Hematopoietic multipotent progenitor cell treated with erythropoietin and hydrocortisone succinate and interleukin-3 and kit ligand, for 17 days (in vitro differentiated cells): ENCODE results near the gene KTN1.

Experiments used
- DNase-seq: peaks from one replicate; pipeline ENCODE4 v3.0.0-alpha.2; 2015; ENCODE audit warnings: low spot score

Gene KTN1

DNA sequence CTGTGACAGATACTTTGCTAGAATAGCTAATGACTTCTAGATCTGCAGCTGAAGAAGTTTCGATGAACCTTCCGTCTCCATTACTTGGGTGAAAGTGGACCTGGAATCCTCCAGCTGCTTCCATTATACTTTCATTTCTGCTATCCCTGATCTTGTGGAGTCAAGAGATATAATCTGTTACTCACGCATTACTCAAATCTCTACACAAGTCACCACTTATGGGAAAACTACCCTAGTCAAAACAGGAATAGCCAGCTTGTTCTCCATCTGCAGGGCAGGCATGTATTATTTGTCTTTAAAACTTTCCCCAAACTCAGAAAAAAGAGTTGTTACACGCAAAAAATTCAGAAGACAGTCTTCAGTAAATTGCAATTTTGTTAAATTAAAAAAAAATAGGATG, 2.8 kb upstream of the KTN1 start:
- no peak for DNase-seq

DNA sequence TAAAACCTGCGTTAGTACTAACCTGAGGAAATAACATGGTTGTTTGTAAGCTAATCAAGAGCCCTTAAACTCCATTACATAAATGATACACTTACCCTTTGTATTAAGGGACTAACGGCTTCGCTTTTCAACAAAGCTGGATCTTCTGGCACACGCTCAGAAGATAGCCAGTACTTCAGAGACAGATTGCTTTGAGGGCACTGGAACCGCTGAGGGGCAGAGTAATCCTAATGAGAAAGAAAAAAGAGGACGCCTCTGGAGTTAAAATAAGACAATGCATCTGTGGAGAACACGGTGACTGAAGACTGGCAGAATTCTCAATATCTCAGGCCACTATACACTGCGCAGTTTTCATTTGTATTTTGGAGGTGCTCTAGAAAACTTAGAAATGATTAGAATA, 1.5 kb upstream of the KTN1 start:
- DNase-seq: no peak

DNA sequence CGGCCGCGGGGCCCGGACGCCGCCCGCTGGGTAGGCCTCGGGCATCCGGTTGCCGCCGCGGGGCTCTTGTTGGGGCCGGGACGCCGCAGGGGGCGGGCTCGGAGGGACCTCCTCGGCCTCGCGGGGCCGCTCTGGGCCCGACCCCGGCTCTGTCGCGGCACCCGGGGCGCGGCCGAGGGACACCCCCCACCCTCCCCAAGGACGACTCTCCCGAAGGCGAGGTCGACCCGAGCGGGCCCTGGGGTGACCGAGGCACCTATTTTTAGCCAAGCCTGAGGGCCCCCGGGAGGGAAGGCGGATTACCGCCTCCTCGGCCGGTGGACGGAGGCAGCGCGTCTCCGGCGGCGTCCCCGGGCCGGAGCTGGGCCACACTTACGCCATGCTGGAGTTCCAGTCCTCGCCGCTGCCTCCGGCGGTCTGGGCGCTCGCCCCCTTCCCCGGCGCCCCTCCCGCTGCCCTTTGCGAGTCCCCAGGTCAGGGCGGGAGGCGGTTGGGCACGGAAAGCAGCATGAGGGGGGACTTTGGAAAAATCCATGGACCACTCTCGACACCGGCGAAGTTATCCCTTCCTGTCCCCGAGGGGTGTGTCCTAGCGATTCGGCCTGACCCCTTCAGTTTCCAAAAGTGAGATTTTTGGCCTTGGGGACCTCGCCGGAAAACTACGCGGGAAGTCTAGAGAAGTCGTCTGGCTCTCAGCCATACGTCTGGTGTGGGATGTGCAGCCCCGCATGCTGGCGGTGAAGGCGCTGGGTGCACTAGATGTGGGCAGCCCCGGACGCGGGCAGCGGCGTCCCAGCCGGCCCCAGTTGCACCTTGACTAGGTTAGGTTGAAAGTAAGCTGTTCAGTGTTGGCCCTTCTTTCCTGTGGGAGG, 699 bp downstream of the KTN1 start:
- peak; percentile 46 for DNase-seq

DNA sequence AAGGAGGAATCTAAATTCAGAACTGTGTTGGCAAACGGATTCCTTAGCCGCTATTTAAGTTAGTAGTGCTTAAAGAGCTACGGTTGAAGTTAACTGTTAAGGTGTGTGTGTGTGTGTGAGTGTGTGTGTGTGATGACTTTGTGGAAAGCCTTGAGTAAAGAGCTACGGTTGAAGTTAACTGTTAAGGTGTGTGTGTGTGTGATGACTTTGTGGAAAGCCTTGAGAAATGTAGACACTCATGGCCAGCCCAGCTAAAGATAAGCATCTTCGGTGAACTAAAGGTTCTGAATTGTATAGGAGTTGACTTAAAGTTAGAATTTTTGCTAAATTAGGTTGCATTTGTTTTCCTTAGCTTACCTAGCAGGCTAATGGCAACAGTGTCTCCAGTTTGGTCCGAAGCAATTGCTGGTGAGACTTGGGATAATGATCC, 1.4 kb downstream of the KTN1 start:
- peak; percentile 32 for DNase-seq

DNA sequence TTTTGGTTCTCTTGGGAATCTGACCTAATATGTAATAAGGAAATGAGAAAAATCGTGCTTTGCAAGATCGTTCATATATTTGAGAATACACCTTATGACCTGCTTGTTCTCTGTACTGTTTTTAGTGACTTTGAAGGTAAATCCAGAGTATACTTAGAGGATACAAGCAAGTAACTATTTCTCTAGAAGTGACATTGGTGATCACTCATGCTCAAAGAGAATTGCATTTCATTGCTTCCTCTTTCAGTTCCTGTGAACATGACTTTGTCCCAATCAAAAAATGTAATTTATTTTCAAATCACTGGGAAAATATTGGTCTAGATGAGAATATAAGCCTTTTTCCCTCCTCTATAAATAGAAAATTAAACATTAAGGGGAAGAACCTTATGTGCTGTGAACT, 2.7 kb downstream of the KTN1 start:
- DNase-seq: no peak

DNA sequence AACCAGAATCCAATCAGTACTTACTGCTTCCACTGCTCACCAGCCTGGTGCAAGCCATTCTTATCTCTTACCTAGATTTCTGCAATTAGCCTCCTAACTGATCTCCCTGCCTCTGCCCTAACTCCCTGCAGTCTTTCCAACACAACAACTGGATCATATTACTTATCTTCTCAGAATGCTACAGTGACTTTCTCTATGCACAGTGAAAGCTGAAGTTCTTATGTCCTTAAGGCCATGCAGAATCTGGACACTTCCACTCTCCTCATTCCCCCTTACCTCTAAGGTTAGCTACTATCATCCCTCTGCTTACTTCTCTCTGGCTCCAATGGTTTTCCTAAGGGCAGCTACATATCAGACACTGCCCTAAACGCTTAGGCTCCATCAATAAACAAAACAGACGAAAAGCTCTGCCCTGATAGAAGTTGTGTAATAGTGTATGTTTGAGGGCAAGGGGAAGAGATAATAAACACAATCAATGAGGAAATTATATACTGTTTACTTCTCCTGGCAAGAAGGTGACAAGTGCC, 4.0 kb downstream of the KTN1 start:
- DNase-seq: no peak

DNA sequence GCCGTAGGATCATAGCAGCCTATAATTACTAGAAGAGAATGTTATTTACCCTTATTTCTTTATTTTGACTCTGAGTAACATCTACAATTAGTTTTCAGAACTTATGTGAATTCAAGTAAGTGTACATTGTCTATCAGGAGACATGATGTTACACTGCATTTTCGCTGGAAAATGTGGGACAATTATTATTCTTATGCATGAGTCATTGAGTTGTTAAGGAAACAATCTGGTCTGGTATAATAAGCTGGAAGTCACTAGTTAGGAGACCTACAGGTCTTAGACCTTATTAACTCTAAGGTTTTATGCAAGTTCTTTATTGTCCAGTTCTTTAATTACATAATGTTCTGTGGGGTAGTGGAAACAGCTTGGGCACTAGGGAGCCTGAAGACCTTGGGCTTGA, 5.8 kb downstream of the KTN1 start:
- no peak for DNase-seq

DNA sequence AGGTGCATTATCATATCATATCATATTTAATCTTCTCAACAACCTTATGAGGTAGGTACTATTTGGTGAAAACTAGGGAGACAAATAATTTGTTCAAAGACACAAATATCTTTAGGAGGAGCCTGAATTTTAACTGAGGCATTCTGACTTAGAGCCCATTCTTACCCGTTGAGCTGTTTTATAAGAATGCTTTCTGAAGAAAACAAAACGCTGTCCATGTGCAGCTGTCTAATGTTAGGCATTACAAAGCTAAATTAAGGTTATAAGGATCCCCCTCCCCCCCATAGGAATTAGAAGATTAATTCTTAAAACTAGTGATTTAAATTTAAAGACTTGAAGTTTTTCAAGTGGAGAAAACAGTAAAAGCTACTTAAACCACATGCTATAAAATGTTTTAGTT, 6.4 kb downstream of the KTN1 start:
- no peak for DNase-seq

DNA sequence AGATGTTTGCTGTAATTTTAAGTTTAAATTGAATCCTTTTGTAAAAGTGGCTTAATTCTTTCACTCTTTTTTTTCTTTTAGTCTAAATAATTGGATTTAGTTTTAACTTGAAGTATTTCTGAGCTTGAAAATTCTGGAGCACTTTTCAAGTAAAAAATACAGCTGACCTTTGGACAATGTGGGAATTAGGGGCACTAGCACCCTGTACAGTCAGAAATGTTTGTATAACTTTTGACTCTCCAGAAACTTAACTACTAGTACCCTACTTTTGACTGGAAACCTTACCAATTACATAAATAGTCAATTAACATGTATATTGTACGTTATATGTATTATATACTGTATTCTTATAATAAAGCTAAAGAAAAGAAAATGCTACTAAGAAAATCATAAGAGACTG, 7.8 kb downstream of the KTN1 start:
- no peak for DNase-seq

DNA sequence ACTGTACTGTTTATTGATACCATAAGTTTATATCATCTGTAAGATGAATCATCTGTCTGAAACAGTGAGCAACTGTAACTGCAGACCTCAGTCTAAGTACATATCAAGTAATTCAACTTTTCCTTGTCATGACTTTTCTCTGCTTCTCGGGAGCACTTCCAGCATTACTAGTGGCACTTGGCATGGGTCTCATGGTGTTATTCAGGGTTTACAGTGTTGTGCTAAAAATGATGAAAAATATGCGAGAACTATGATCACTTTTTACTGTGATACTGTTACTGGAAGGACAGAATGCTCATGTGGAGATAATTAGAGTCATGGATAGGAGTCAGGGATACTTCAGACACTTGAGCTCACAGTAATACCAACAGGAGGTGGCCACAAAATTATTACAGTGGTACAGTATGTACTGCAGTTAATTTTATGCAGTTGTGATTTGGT, 8.3 kb downstream of the KTN1 start:
- no peak for DNase-seq

DNA sequence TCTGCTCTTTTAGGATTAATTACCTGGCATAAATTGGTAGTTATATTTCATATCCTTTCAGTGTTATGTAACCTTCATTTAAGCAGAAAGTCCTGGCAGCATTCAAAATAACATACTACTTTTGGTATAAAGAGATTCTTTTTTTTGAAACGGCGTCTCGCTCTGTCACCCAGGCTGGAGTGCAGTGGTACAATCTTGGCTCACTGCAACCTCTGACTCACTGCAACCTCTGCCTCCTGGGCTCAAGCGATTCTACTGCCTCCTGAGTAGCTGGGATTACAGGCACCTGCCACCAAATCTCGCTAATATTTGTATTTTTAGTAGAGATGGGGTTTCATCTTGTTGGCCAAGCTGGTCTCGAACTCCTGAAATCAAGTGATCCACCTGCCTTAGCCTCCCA, 9.2 kb downstream of the KTN1 start:
- DNase-seq: no peak

DNA sequence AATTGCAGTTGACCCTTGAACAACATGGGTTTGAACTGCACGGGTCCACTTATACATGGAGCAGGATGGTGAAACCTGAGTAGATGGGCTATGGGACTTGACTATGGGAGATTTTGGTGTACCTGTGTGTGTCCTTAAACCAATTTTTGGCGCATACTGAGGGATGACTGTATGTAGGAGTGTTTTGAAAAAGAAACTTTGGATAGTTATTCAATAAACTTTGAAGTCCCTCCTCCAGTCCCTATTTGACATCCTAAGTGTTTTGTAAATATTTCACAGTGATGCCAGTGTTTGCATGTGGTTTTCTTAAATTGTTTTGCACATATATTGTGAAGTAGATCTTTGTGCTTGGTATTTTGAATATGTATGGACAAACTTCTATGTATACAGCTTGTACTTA, 12.4 kb downstream of the KTN1 start:
- DNase-seq: no peak

DNA sequence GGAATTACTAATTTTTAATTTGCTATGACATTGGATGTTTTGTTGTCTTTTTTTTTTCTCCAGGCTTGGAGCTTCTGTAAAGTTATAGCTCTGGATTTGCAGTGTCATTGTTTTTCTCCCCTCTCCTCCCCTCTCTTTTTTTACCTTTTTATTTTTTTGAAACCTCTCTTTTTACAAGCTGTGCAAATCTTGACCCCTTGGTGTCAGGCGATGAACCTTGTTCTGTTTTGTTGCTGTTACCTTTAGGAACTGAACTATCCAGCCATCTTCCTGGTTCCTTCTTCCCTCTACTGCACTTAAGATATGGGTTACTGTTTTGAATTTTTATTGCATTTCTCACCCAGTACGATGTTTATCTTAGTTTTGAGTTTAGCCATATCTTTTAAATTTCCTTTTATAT, 13.7 kb downstream of the KTN1 start:
- peak; percentile 42 for DNase-seq

DNA sequence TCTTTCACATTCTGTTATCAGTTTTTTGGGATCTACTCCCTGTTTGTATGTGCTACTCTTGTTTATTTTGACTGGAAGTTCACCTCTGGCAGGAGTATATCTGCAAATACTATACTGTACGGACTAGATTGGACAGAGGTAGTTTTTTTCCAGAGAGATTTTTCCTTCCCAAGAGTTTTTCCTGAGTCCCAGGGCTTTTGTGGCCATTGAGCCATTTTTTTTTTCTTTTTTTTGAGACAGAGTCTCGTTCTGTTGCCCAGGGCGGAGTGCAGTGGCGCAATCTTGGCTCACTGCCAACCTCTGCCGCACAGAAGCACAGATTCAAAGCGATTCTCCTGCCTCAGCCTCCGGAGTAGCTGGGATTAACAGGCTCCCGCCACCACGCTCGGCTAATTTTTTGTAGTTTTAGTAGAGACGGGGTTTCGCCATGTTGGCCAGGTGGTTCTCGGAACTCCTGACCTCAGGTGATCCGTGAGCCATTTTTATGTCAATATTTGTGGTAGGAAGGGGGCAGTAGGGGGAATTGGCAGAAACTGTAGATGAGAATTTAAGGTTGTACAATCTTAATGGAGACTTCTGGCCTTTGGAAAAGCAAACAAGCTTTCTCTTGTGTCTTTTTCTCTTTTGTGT, 19.4 kb downstream of the KTN1 start:
- no peak for DNase-seq

DNA sequence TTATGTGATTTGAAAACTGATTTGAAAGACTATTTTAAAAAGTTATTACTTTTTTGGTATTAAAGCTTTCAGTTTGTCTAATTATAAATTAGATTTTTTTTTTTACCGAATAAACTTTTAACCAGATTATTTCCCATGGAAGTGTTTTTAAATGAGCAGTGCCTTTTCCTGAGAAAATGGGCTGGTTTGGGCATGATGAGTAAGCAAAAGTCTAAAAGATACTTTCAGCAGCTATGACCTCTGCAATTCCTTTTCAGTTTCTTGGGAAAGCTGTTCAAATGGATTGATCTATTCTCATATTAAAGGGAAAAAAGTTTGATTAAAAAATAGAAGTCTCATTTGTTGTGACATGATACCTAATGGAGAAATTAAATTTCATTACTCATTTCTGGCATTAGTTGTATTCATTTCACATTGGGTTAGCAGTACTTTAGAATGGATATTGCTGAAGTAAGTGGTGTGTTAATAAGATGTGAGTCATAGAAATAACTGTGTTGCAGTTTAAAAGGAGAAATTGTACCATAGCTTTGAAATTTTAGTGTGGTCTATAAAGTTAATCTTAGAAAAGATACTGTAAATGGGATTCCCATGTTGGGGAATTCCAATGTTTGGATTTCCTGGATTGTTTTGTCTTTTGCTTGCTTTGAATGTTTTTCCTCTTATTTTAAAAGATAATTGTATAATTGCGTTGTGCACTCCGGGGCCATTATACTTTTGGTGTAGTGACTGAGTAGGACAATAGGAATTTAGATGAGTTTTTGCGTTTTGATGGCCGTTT, 21.0 kb downstream of the KTN1 start:
- DNase-seq: no peak

DNA sequence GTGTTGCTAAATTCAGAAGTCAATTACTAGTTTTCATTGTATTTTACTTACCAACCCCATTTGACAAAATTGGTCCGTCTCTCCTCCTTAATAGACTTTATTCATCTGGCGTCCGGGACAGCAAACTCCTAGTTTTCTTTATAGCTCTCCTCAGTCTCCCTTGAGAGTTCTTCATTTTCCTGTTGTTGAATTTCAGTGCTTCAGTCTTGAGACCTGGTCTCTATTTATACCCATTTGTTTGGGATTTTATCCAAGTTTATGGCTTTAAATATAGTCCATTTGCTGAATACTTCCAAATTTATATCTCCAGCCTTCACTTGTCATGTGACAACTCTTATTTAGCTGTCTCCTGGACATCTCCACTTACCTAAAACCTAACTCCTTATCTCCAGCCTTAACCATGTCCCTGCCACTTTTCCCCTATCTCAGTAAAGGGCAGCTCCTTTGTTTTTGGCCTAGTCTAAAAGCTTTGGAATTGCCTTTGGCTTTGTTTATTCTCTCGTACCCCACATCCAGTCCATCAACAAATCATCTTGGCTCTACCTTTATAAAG, 23.5 kb downstream of the KTN1 start:
- DNase-seq: no peak

DNA sequence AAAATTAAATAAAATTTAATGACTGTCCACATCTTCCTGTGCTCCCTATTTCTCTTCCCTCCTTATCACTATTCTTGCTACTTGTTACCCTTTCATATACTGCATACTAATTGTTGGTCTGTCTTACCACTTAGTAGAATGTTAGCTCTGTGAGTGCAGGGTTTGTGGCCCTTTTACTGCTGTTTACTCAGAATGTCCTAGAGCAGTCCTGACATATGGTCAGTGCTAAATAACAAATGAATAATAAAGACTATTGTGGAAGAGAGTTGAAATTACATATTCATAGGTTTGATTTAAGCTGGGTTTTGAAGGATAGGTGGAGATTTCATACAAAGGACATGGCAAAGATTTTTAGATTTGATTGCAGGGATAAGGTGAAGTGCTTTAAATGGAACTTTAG, 24.5 kb downstream of the KTN1 start:
- DNase-seq: no peak

DNA sequence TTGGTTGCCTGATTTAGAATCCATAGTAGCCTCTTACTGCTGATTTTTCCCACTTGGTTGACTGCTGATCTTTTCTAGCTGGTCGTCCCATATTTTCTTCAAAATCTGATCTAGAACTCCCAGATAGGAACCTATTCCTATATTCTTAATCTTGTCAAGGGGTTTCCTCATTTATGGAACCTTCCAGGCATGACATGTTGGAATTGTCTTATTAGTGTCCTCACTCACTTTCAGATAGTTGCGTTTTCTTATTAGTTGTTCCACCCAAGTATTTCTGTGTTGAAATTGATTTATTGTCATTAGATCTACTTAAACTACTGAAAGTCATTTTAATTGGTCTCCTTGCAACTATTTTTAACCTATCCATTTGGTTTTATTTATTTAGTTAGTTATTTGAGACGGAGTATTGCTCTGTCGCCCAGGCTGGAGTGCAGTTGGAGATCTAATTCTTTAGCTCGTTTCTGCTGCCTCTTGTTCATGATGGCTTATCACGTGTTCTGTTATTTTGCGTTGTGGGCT, 25.0 kb downstream of the KTN1 start:
- DNase-seq: no peak

DNA sequence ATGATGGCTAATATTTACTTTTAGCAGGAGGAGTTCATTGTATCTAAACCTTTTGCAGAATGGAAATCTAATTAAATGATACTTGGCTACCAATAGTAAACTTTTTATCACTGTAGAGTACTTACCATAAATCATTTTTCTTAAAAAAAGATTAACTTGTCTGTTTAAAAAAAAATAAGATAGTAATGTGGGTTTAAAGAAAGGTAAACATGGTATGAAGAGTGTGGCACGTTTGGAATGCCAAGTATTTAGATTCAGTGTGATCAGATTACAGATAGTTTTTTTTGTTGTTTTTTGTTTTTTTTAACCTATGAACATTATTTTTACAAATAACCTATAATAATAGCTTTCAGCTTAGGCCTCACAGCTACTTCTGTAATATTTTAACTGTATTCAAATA, 25.8 kb downstream of the KTN1 start:
- no peak for DNase-seq

DNA sequence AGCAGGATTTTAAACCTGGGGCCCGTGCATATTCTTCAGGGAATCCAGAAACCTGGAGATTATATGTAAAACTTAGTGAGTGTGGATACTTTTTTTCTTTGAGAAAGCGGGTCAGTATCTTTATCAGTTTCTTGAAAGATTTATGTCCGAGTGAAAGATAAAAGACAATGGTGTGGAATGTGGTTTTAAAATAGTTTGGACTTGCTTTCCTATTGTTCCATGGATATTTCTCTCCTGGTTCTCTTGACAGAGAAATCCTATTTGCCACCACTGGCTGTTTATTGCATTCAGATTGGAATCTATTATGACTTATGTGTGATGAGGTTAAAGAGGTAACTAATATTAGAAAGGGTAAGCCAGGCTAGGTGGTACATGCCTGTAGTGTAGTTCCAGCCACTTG, 27.4 kb downstream of the KTN1 start:
- DNase-seq: no peak

DNA sequence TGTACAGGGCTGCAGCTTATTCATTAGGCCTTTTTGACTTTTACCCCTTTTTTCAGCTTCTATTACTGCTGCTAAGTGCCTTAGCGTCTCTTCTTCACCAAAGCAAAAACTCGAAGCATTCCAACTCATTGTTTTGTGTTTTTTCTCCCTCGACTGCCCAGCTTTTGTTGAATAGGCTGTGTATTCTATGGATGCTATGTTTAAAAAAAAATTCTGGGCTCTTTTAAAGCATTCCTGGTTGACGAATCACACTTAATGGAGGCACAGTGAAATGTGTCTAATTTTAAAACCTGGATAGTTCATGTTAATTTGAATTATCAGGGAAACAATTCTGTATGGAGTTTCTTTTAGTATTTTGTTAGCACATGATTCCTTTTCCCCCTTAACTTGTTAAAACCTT, 29.7 kb downstream of the KTN1 start:
- DNase-seq: no peak

DNA sequence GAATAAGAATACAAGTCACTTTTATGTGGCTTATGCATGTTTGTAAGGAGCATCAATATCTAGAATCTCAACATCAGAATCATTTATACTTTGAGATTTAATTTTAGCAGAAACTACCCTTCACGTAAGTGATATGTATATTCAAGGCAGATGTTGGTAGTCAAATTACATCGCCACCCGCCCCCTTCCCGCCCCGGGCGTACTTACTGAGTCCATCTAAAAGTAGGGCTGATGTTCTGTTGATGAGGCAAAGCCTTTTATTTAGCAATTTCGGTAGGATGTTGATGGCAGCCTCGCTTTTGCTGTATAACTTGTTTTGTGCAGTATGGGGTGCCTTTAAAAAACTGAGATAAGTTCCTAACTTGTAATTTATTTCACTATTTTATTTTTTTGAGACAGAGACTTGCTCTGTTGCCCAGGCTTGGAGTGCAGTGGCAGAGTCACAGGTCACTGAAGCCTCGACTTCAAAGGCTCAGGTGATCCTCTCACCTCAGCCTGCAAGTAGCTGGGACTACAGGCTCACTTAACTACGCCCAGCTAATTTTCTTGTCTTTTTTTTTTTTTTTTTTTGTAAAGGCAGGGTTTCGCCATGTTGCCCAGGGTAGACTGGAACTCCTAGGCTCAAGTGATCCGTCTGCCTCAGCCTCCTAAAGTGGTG, 30.8 kb downstream of the KTN1 start:
- no peak for DNase-seq
